Panc1 (cell line): ENCODE data around the gene RPF1.

Source experiments
- POLR2AphosphoS5 ChIP-seq: IDR thresholded peaks from 2 replicates; pipeline ENCODE4 v1.6.1; 2012; ENCODE audit warnings: mild to moderate bottlenecking, low read depth, low read length, moderate library complexity
- TCF7L2 ChIP-seq: IDR thresholded peaks from 2 replicates; pipeline ENCODE4 v1.6.1; 2011; ENCODE audit warnings: mild to moderate bottlenecking, low read depth, low read length, inconsistent platforms
- TF ChIP-seq, protein P1 (sequence below): fragments of 450-650 bp; IDR thresholded peaks from 2 replicates; pipeline ENCODE4 v1.5.1; 2017; ENCODE audit warnings: mild to moderate bottlenecking

DNA sequence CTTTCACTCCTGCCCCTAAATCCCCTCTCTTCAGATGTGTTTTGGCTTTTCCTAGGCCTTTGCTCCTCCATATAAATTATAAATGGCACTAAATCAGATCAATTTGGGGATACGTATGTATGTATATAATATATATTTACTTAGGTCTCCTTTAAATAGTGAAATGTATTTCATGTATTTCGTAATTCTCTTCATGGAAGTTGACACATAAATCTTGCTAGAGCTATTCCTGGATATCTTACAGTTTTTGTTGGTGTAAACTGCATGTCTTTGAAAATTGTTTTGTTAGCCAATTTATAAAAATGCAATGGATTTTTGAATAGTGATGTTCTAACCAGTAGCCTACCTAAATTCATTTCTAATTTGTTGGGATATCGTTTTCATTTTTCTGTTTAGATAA, 9.0 kb downstream of the RPF1 start:
- TF ChIP-seq, protein P1, sequence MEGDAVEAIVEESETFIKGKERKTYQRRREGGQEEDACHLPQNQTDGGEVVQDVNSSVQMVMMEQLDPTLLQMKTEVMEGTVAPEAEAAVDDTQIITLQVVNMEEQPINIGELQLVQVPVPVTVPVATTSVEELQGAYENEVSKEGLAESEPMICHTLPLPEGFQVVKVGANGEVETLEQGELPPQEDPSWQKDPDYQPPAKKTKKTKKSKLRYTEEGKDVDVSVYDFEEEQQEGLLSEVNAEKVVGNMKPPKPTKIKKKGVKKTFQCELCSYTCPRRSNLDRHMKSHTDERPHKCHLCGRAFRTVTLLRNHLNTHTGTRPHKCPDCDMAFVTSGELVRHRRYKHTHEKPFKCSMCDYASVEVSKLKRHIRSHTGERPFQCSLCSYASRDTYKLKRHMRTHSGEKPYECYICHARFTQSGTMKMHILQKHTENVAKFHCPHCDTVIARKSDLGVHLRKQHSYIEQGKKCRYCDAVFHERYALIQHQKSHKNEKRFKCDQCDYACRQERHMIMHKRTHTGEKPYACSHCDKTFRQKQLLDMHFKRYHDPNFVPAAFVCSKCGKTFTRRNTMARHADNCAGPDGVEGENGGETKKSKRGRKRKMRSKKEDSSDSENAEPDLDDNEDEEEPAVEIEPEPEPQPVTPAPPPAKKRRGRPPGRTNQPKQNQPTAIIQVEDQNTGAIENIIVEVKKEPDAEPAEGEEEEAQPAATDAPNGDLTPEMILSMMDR = no peak
- TF ChIP-seq POLR2AphosphoS5 (no peak), TCF7L2 (no peak)
